ENCODE results near the gene PALM3.

DNA sequence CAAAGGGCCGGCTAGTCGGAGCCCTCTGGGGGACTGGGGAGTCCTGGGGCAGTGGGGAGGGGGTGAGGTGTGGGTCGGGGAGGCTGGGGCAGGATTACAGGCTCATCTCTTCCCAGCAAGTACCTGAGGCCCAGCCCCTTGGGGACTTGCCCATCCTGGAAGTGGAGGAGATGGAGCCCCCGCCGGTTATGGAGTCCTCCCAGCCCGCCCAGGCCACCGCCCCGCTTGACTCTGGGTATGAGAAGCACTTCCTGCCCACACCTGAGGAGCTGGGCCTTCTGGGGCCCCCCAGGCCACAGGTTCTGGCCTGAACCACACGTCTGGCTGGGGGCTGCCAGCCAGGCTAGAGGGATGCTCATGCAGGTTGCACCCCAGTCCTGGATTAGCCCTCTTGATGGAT lies 9.9 kb downstream of the PALM3 start:
- TF ChIP-seq POLR2A (IDR thresholded peaks at IDR 0.05) (no peak), POLR2AphosphoS5 (IDR thresholded peaks at IDR 0.05) (no peak), EP300 (IDR thresholded peaks at IDR 0.05) (no peak)
- TF ChIP-seq, protein P1, sequence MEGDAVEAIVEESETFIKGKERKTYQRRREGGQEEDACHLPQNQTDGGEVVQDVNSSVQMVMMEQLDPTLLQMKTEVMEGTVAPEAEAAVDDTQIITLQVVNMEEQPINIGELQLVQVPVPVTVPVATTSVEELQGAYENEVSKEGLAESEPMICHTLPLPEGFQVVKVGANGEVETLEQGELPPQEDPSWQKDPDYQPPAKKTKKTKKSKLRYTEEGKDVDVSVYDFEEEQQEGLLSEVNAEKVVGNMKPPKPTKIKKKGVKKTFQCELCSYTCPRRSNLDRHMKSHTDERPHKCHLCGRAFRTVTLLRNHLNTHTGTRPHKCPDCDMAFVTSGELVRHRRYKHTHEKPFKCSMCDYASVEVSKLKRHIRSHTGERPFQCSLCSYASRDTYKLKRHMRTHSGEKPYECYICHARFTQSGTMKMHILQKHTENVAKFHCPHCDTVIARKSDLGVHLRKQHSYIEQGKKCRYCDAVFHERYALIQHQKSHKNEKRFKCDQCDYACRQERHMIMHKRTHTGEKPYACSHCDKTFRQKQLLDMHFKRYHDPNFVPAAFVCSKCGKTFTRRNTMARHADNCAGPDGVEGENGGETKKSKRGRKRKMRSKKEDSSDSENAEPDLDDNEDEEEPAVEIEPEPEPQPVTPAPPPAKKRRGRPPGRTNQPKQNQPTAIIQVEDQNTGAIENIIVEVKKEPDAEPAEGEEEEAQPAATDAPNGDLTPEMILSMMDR (IDR thresholded peaks at IDR 0.05), result no peak
